Neural progenitor cell (in vitro differentiated cells): ENCODE measurements around the gene IL6ST. TPM values are rescaled to one million over a fixed set of nuclear protein-coding genes. Genes with fewer than 3 reads are reported as not detected.

Experiments
- DNase-seq: peaks from one replicate; pipeline ENCODE4 v3.0.0-alpha.2; 2016; ENCODE audit warnings: low spot score
- H2AFZ ChIP-seq: fragments of 200-600 bp; sonication (generic); replicated peaks from 2 replicates; pipeline ENCODE4 v1.6.1; 2016; ENCODE audit warnings: antibody characterized with exemption
- H3F3A ChIP-seq: fragments of 200-600 bp; sonication (generic); 2 replicates; pipeline ENCODE4 v1.6.1; 2016; ENCODE audit warnings: antibody characterized with exemption, low read depth
- H3K27ac ChIP-seq: fragments of 200-600 bp; sonication (generic); 2 replicates; pipeline ENCODE4 v1.5.1; 2016; ENCODE audit warnings: mild to moderate bottlenecking
- H3K27me3 ChIP-seq: fragments of 200-600 bp; sonication (generic); 2 replicates; pipeline ENCODE4 v1.6.1; 2016; ENCODE audit warnings: mild to moderate bottlenecking, moderate library complexity
- H3K36me3 ChIP-seq: fragments of 200-600 bp; sonication (generic); 2 replicates; pipeline ENCODE4 v1.5.1; 2016
- H3K4me1 ChIP-seq: fragments of 200-600 bp; sonication (generic); 2 replicates; pipeline ENCODE4 v1.6.1; 2016; ENCODE audit warnings: mixed run types
- H3K4me2 ChIP-seq: fragments of 200-600 bp; sonication (generic); 2 replicates; pipeline ENCODE4 v1.6.1; 2016
- H3K4me3 ChIP-seq: fragments of 200-600 bp; sonication (generic); 2 replicates; pipeline ENCODE4 v1.5.1; 2016
- H3K79me2 ChIP-seq: fragments of 200-600 bp; sonication (generic); 2 replicates; pipeline ENCODE4 v1.6.1; 2016; ENCODE audit warnings: low read depth
- H3K9ac ChIP-seq: fragments of 200-600 bp; sonication (generic); 2 replicates; pipeline ENCODE4 v1.6.1; 2016
- H3K9me3 ChIP-seq: fragments of 200-600 bp; sonication (generic); 2 replicates; pipeline ENCODE4 v1.5.1; 2016; ENCODE audit warnings: low read depth
- H4K20me1 ChIP-seq: fragments of 200-600 bp; sonication (generic); 2 replicates; pipeline ENCODE4 v1.6.1; 2016; ENCODE audit warnings: low read depth
- H3K27ac Mint-ChIP-seq: 3 replicates; pipeline ENCODE4 v1.8.0; 2021; ENCODE audit warnings: mixed read lengths
- H3K27me3 Mint-ChIP-seq: 2 replicates; pipeline ENCODE4 v1.8.0; 2022; ENCODE audit warnings: low read depth, mild to moderate bottlenecking, inconsistent platforms, moderate library complexity, mixed read lengths; ENCODE audit not compliant: insufficient read depth
- H3K36me3 Mint-ChIP-seq: 3 replicates; pipeline ENCODE4 v1.8.0; 2021; ENCODE audit warnings: mixed read lengths
- H3K4me1 Mint-ChIP-seq: 3 replicates; pipeline ENCODE4 v1.8.0; 2021; ENCODE audit warnings: mixed read lengths
- H3K4me3 Mint-ChIP-seq: 3 replicates; pipeline ENCODE4 v1.8.0; 2021; ENCODE audit warnings: mild to moderate bottlenecking, moderate library complexity, mixed read lengths
- H3K9me3 Mint-ChIP-seq: 3 replicates; pipeline ENCODE4 v1.8.0; 2020; ENCODE audit warnings: mixed read lengths
- EZH2 ChIP-seq: fragments of 200-600 bp; sonication (generic); IDR thresholded peaks from 2 replicates; pipeline ENCODE4 v1.6.1; 2017; ENCODE audit warnings: antibody characterized with exemption, mild to moderate bottlenecking, moderate library complexity
- EZH2phosphoT487 ChIP-seq: fragments of 200-600 bp; sonication (generic); IDR thresholded peaks from 2 replicates; pipeline ENCODE4 v1.6.1; 2017; ENCODE audit warnings: antibody characterized with exemption
- total RNA-seq: library from RNA; depleted of rRNA; stranded (reverse); fragments of >200 nt; gene quantifications from 2 replicates; pipeline ENCODE4 v1.2.3, GENCODE V29; 2015; ENCODE audit warnings: low replicate concordance
- TF ChIP-seq, protein P1 (sequence below): fragments of 200-600 bp; sonication (generic); IDR thresholded peaks from 2 replicates; pipeline ENCODE4 v1.5.1; 2017; ENCODE audit warnings: antibody characterized with exemption, mild to moderate bottlenecking

The IL6ST gene
- total RNA-seq, 1 donor from 2014 or later, result 54.6 TPM

DNA sequence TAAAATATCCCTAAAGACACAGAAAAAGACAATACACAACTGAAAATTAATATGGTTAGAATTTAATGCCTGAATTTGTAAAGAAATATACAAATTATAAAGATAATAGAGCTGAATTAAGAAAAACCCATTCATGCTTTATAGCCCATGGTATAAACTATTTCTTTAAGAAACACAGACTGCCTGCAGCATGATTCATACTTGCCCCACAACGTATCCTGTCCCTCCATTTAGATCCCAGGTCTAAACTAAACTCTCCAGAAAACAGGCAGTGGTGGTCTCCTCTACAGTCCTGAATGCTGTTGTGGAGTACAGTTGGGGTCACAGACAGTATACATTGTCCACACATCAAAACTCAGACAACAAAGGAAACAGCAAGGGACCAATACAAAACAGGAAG lies 24.8 kb downstream of the IL6ST start:
- Histone ChIP-seq H3K4me1 (no peaks in the 10 kb centered on the region), H3F3A (no peaks in the 10 kb centered on the region), H3K4me3 (no peak overlapping the region), H2AFZ (no peak overlapping the region), H4K20me1 (no peaks in the 10 kb centered on the region), H3K4me2 (no peak overlapping the region), H3K27ac (no peak overlapping the region), H3K27me3 (no peaks in the 10 kb centered on the region), H3K79me2 (no peaks in the 10 kb centered on the region), H3K9ac (no peak overlapping the region), H3K9me3 (no peaks in the 10 kb centered on the region), H3K36me3 (no peaks in the 10 kb centered on the region)
- H3K4me3 Mint-ChIP-seq, result no peak overlapping the region
- DNase-seq, result no peak
- peaks cover 5% of the 10 kb centered on the region for H3K36me3 Mint-ChIP-seq
- H3K27ac Mint-ChIP-seq, result no peak overlapping the region
- TF ChIP-seq EZH2, result no peak
- TF ChIP-seq EZH2phosphoT487, result no peak
- TF ChIP-seq, protein P1, sequence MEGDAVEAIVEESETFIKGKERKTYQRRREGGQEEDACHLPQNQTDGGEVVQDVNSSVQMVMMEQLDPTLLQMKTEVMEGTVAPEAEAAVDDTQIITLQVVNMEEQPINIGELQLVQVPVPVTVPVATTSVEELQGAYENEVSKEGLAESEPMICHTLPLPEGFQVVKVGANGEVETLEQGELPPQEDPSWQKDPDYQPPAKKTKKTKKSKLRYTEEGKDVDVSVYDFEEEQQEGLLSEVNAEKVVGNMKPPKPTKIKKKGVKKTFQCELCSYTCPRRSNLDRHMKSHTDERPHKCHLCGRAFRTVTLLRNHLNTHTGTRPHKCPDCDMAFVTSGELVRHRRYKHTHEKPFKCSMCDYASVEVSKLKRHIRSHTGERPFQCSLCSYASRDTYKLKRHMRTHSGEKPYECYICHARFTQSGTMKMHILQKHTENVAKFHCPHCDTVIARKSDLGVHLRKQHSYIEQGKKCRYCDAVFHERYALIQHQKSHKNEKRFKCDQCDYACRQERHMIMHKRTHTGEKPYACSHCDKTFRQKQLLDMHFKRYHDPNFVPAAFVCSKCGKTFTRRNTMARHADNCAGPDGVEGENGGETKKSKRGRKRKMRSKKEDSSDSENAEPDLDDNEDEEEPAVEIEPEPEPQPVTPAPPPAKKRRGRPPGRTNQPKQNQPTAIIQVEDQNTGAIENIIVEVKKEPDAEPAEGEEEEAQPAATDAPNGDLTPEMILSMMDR, result no peak
- H3K4me1 Mint-ChIP-seq, result no peaks in the 10 kb centered on the region
- no peaks in the 10 kb centered on the region for H3K9me3 Mint-ChIP-seq
- no peaks in the 10 kb centered on the region for H3K27me3 Mint-ChIP-seq

DNA sequence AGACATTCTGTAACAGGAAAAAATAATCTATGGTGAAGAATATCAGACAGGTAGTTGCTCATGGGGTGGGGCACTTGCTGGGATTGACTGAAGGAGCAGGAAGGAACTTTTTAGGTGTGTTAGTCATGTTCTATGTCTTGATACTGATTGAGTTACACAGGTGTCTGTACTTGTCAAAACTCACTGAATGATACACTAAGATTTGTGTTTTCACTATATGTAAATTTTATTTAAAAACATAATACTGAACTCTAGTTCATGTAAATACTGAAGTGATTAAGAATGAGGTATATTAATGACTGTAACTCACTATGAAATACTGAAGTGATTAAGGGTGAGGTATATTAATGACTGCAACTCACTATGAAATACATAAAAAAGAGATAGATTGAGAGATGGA lies 28.5 kb downstream of the IL6ST start:
- no peak for TF ChIP-seq EZH2
- TF ChIP-seq, protein P1, result no peak
- TF ChIP-seq EZH2phosphoT487, result no peak
- no peaks in the 10 kb centered on the region for H3F3A ChIP-seq
- H3K79me2 ChIP-seq, result no peaks in the 10 kb centered on the region
- no peak overlapping the region for H3K9ac ChIP-seq
- no peaks in the 10 kb centered on the region for H3K27me3 ChIP-seq
- no peak for DNase-seq
- H3K4me3 ChIP-seq, result no peak overlapping the region
- no peaks in the 10 kb centered on the region for H4K20me1 ChIP-seq
- H3K27ac ChIP-seq, result no peak overlapping the region
- Mint-ChIP-seq H3K27me3 (no peaks in the 10 kb centered on the region), H3K36me3 (peaks cover 3% of the 10 kb centered on the region), H3K27ac (no peak overlapping the region), H3K9me3 (no peaks in the 10 kb centered on the region), H3K4me3 (no peak overlapping the region), H3K4me1 (no peaks in the 10 kb centered on the region)
- H3K36me3 ChIP-seq, result no peaks in the 10 kb centered on the region
- no peaks in the 10 kb centered on the region for H3K9me3 ChIP-seq
- no peaks in the 10 kb centered on the region for H3K4me1 ChIP-seq
- no peak overlapping the region for H2AFZ ChIP-seq
- no peak overlapping the region for H3K4me2 ChIP-seq

DNA sequence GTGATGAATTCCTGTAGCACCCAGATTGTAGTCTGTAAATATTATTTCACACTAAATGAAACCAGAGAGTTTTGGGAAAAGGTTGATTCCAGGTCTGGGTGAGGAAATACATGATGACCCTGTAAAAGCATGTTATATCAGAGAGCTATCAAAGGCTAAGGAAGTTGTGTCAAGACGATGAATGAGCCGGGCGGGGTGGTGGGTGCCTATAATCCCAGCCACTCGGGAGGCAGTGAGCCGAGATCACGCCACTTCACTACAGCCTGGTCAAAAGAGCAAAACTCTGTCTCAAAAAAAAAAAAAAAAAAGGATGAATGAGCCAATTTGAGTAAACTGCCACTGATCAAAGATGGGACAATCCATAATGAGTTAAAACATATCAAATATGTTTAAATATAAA lies 29.2 kb downstream of the IL6ST start:
- Histone ChIP-seq H3K4me3 (no peak overlapping the region), H3F3A (no peaks in the 10 kb centered on the region), H3K9ac (no peak overlapping the region), H3K4me2 (no peak overlapping the region), H3K79me2 (no peaks in the 10 kb centered on the region), H2AFZ (no peak overlapping the region), H3K4me1 (no peaks in the 10 kb centered on the region), H3K36me3 (no peaks in the 10 kb centered on the region), H3K9me3 (no peaks in the 10 kb centered on the region), H3K27me3 (no peaks in the 10 kb centered on the region), H4K20me1 (no peaks in the 10 kb centered on the region), H3K27ac (no peak overlapping the region)
- H3K4me3 Mint-ChIP-seq, result no peak overlapping the region
- H3K27ac Mint-ChIP-seq, result no peak overlapping the region
- no peaks in the 10 kb centered on the region for H3K27me3 Mint-ChIP-seq
- H3K9me3 Mint-ChIP-seq, result no peaks in the 10 kb centered on the region
- peaks cover 3% of the 10 kb centered on the region for H3K36me3 Mint-ChIP-seq
- no peak for DNase-seq
- TF ChIP-seq, protein P1, result no peak
- no peaks in the 10 kb centered on the region for H3K4me1 Mint-ChIP-seq

DNA sequence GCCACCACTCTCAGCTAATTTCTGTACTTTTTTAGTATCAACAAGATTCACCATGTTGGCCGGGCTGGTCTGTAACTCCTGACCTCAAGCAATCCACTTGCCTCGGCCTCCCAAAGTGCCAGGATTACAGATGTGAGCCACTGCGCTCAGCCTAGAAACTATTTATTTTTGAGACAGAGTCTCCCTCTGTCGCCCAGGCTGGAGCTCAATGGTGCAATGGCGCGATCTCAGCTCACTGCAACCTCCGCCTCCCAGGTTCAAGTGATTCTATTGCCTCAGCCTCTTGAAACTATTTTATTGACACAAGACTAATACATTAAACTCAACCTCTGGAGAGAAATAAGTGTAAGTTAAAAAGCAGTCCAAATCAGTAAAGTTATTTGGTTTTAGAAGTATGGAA lies 34.0 kb downstream of the IL6ST start:
- no peaks in the 10 kb centered on the region for H3K9me3 ChIP-seq
- no peak overlapping the region for H3K4me2 ChIP-seq
- H3K36me3 ChIP-seq, result no peaks in the 10 kb centered on the region
- H3F3A ChIP-seq, result no peaks in the 10 kb centered on the region
- H3K4me3 Mint-ChIP-seq, result no peak overlapping the region
- no peaks in the 10 kb centered on the region for H3K4me1 Mint-ChIP-seq
- H3K9ac ChIP-seq, result no peak overlapping the region
- no peak overlapping the region for H3K27ac ChIP-seq
- no peaks in the 10 kb centered on the region for H3K27me3 Mint-ChIP-seq
- DNase-seq, result no peak
- H4K20me1 ChIP-seq, result no peaks in the 10 kb centered on the region
- no peak overlapping the region for H3K4me3 ChIP-seq
- no peak overlapping the region for H2AFZ ChIP-seq
- H3K27ac Mint-ChIP-seq, result no peak overlapping the region
- H3K79me2 ChIP-seq, result no peaks in the 10 kb centered on the region
- H3K36me3 Mint-ChIP-seq, result peaks cover 6% of the 10 kb centered on the region
- no peaks in the 10 kb centered on the region for H3K9me3 Mint-ChIP-seq
- H3K4me1 ChIP-seq, result no peaks in the 10 kb centered on the region
- H3K27me3 ChIP-seq, result no peaks in the 10 kb centered on the region
- TF ChIP-seq, protein P1, result no peak
- TF ChIP-seq EZH2 (no peak), EZH2phosphoT487 (no peak)
